Measurements from ENCODE around the gene RELA.
"Not testable (repeated sequence)": the region's sequence is repeated elsewhere in the genome, so short reads cannot be mapped to it uniquely, and the experiment has no call there.

Gene RELA

GRCh38 chr11:65646288-65646957 lies 16.3 kb downstream of the RELA start:
- Mint-ChIP-seq H3K27me3 (no peaks in the 10 kb centered on the region), H3K9me3 (no peaks in the 10 kb centered on the region), H3K36me3 (ENCODE audit: low read depth) (peaks cover 83% of the 10 kb centered on the region), H3K27ac (peak overlapping the region; percentile 75), H3K4me3 (no peak overlapping the region), H3K4me1 (ENCODE audit: low read depth) (peaks cover 34% of the 10 kb centered on the region)
- DNase-seq: no peak

GRCh38 chr11:65645710-65646109 lies 17.0 kb downstream of the RELA start:
- no peaks in the 10 kb centered on the region for H3K27me3 Mint-ChIP-seq
- H3K36me3 Mint-ChIP-seq (ENCODE audit: low read depth): peaks cover 82% of the 10 kb centered on the region
- H3K27ac Mint-ChIP-seq: peak overlapping the region; percentile 75
- H3K4me3 Mint-ChIP-seq: no peak overlapping the region
- peaks cover 32% of the 10 kb centered on the region for H3K4me1 Mint-ChIP-seq (ENCODE audit: low read depth)
- no peaks in the 10 kb centered on the region for H3K9me3 Mint-ChIP-seq
- no peak for DNase-seq

- no peaks in the 10 kb centered on the region for H3K27me3 Mint-ChIP-seq
- H3K27ac Mint-ChIP-seq: peak overlapping the region; percentile 91
- peaks cover 82% of the 10 kb centered on the region for H3K36me3 Mint-ChIP-seq (ENCODE audit: low read depth)
- H3K4me1 Mint-ChIP-seq (ENCODE audit: low read depth): peaks cover 40% of the 10 kb centered on the region
- no peak overlapping the region for H3K4me3 Mint-ChIP-seq
- DNase-seq: no peak
- no peaks in the 10 kb centered on the region for H3K9me3 Mint-ChIP-seq
These were observed 17.9 kb downstream of the RELA start for GRCh38 chr11:65644837-65645236.

- H3K36me3 Mint-ChIP-seq (ENCODE audit: low read depth): peaks cover 79% of the 10 kb centered on the region
- H3K4me1 Mint-ChIP-seq (ENCODE audit: low read depth): peaks cover 48% of the 10 kb centered on the region
- H3K4me3 Mint-ChIP-seq: peak overlapping the region; percentile 8
- H3K9me3 Mint-ChIP-seq: no peaks in the 10 kb centered on the region
- H3K27me3 Mint-ChIP-seq: no peaks in the 10 kb centered on the region
- H3K27ac Mint-ChIP-seq: peak overlapping the region; percentile 91
- DNase-seq: no peak
These were observed 18.7 kb downstream of the RELA start for GRCh38 chr11:65643971-65644370.

DNA sequence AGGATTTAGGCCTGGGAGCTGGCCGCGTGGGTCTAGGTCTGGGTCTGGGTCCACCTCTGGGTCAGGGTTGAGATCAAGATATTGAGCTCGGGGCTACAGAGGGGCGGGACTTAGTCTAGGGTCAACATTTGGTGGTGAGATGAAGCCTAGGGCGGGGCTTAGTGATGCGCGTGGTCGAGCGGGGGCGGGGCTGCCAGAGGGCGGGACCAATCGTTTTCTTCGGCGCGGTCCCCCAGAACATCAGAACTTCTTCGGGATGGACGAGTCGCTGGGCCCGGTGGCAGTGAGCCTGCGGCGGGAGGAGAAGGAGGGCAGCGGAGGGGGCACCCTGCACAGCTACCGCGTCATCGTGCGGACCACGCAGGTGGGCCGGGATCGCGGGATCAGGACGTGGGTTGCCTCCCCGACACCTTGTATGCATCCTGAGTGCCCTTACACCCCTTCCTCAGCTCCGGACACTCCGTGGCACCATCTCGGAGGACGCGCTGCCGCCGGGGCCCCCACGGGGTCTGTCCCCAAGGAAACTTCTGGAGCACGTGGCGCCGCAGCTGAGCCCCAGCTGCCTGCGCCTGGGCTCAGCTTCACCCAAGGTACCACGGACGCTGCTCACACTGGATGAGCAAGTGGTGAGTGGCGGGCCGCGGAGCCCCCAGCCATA lies 20.6 kb downstream of the RELA start:
- Mint-ChIP-seq H3K27ac (peak overlapping the region; percentile 89), H3K4me3 (peak overlapping the region; percentile 93), H3K9me3 (no peaks in the 10 kb centered on the region), H3K27me3 (no peaks in the 10 kb centered on the region), H3K36me3 (ENCODE audit: low read depth) (peaks cover 80% of the 10 kb centered on the region), H3K4me1 (ENCODE audit: low read depth) (peaks cover 58% of the 10 kb centered on the region)
- DNase-seq: no peak

DNA sequence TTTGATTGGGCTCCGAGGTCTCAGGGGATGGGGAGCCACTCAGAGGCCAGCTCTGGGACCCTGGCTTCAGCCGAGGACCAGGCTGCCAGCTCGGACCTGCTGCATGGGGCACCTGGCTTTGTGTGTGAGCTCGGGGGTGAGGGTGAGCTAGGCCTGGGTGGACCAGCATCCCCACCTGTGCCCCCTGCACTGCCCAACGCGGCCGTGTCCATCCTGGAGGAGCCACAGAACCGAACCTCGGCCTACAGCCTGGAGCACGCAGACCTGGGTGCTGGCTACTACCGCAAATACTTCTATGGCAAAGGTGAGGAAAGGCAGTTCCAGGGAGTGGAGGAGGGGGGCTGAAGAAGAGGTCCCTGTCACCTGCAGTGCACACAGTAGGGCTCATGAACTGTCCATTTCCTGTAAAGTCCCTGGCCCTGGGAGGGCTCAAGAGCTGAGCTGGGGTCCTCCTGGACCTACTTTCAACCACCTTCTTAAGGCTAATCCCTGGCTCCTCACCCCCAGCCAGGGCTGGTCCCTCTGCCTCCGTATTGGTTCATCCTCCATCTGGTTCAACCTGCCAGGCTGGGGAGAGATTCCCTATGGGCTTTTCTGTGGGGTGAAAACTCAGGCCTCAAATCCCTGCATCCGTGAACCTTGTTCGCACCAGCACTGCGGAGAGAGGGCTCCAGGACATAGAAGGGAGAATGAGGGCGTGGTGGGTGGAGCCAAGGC lies 21.3 kb downstream of the RELA start:
- Mint-ChIP-seq H3K27me3 (no peaks in the 10 kb centered on the region), H3K27ac (peak overlapping the region; percentile 89), H3K4me1 (ENCODE audit: low read depth) (peaks cover 63% of the 10 kb centered on the region), H3K4me3 (peak overlapping the region; percentile 93), H3K36me3 (ENCODE audit: low read depth) (peaks cover 86% of the 10 kb centered on the region), H3K9me3 (no peaks in the 10 kb centered on the region)
- no peak for DNase-seq

GRCh38 chr11:65640483-65641296 lies 22.0 kb downstream of the RELA start:
- Mint-ChIP-seq H3K27ac (peak overlapping the region; percentile 95), H3K9me3 (no peaks in the 10 kb centered on the region), H3K4me1 (ENCODE audit: low read depth) (peaks cover 63% of the 10 kb centered on the region), H3K27me3 (no peaks in the 10 kb centered on the region), H3K36me3 (ENCODE audit: low read depth) (peaks cover 87% of the 10 kb centered on the region), H3K4me3 (peak overlapping the region; percentile 93)
- DNase-seq: peak; percentile 65

DNA sequence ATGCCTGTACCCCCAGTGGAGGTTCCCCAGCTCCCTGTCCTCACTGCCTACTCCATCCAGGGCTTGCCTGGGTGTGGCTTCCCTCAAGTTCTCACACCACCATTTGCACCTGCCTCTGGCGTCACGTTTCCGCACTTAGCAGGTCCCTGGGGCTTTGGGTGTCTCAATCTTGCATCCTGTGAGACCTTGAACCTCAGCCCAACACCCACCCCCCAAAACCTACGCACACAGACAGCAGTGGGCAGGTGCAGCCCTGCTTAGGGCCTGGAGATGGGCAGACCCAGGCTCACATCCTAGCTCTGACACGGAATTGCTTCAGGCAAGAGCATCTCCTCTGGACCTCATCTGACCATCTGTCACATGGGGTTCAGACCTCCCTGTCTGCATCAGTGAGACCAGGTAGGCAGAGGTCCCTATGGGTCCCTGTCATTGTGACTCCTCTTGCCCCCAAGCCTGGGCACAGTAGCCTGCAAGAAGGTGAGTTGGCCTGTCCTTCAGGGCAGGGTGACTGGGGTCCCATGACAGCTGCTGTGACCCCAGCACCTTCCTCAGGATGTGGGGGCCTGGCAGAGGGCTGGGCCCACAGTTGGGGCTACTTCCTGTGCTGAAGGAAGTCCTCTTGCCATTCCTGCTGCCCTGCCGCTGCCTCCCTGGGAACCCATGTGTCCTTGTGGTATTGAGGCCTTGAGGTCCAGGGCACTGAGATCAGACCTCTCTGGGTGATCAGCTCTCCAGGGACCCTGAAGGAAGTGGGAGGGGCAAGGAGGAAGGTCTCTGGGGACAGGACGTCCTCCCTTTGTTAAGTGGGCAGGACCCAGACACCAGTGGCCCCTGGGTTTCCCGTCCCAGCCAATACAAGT lies 22.9 kb downstream of the RELA start:
- H3K36me3 Mint-ChIP-seq (ENCODE audit: low read depth): peaks cover 87% of the 10 kb centered on the region
- H3K9me3 Mint-ChIP-seq: no peaks in the 10 kb centered on the region
- peaks cover 63% of the 10 kb centered on the region for H3K4me1 Mint-ChIP-seq (ENCODE audit: low read depth)
- no peaks in the 10 kb centered on the region for H3K27me3 Mint-ChIP-seq
- peak; percentile 62 for DNase-seq
- H3K4me3 Mint-ChIP-seq: peak overlapping the region; percentile 93
- peak overlapping the region; percentile 95 for H3K27ac Mint-ChIP-seq

GRCh38 chr11:65639228-65639597 lies 23.5 kb downstream of the RELA start:
- Mint-ChIP-seq H3K36me3 (ENCODE audit: low read depth) (peaks cover 87% of the 10 kb centered on the region), H3K4me1 (ENCODE audit: low read depth) (peaks cover 58% of the 10 kb centered on the region)
- not testable (repeated sequence) for H3K27me3 Mint-ChIP-seq

DNA sequence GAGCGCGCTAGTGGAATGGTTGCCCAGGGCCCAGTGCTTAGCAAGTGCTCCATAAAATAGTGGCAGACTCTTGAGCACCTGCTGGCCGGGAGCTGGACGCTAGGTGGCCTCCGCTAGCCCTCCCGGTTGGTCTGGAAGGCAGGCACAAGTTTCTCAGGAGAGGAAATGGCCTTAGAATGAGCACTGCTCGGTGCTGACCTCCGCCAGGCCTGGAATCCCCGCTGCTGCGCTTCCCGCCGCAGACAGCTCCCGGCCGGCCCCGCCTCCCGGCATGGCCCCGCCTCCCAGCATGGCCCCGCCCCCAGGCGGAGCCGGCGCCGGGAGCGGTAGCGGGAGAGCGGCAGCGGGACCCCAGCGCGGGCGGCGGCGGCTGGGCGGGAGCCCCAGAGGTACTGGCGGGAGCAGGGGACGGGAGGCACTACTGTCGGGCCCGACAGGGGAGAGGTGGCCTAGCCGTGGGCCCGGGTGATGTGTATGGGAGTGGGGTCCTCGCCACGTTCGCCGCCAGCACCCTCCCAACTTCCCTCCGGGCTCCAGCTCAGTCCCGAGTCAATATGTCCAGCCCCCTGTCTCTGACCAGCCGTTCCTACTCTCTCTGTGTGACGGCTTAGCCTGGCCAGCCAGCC lies 24.8 kb downstream of the RELA start, which contains the start of gene SIPA1:
Gene SIPA1 (plus strand): TSS at position 308 of the 626 bp plus-strand sequence. CDS start 2,821 bp downstream, outside the sequence.
- Mint-ChIP-seq H3K4me1 (ENCODE audit: low read depth) (peaks cover 55% of the 10 kb centered on the region), H3K4me3 (peak within 1 kb of the TSS; percentile 93), H3K9me3 (no peaks in the 10 kb centered on the region), H3K36me3 (ENCODE audit: low read depth) (peaks cover 86% of the 10 kb centered on the region), H3K27ac (peak within 1 kb of the TSS; percentile 95), H3K27me3 (no peaks in the 10 kb centered on the region)
- peak; percentile 86 for DNase-seq

More at GRCh38 chr11:65639228-65639597, 23.5 kb downstream of the RELA start:
- not testable (repeated sequence) for DNase-seq, H3K9me3 Mint-ChIP-seq
- H3K27ac Mint-ChIP-seq: peak overlapping the region; percentile 95
- peak overlapping the region; percentile 93 for H3K4me3 Mint-ChIP-seq

DNA sequence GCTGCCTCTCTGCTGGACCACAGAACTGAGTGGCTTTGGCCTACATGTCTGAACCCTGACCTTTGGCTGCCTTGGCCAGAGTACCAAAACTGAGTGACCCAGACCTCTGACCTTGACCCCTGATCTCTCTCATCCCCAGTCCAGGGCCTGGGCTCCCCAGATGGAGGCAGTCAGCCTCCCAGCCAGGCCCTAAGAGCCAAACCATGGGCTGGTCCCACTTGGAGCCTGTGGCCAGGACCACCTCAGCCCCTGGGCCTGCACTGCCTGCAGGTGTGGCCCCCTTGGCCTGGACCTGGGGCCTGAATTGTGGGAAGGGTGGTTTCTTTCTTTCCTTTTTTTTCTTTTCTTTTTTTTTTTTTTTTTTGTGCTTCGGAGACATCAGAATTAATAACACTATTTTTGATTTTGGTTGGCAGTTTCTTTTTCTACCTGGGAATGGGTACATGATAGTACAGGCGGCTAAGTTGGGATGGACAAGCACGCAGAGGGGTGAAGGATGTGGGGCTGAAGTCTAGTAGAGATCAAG lies 25.6 kb downstream of the RELA start:
- H3K9me3 Mint-ChIP-seq: no peaks in the 10 kb centered on the region
- DNase-seq: no peak

DNA sequence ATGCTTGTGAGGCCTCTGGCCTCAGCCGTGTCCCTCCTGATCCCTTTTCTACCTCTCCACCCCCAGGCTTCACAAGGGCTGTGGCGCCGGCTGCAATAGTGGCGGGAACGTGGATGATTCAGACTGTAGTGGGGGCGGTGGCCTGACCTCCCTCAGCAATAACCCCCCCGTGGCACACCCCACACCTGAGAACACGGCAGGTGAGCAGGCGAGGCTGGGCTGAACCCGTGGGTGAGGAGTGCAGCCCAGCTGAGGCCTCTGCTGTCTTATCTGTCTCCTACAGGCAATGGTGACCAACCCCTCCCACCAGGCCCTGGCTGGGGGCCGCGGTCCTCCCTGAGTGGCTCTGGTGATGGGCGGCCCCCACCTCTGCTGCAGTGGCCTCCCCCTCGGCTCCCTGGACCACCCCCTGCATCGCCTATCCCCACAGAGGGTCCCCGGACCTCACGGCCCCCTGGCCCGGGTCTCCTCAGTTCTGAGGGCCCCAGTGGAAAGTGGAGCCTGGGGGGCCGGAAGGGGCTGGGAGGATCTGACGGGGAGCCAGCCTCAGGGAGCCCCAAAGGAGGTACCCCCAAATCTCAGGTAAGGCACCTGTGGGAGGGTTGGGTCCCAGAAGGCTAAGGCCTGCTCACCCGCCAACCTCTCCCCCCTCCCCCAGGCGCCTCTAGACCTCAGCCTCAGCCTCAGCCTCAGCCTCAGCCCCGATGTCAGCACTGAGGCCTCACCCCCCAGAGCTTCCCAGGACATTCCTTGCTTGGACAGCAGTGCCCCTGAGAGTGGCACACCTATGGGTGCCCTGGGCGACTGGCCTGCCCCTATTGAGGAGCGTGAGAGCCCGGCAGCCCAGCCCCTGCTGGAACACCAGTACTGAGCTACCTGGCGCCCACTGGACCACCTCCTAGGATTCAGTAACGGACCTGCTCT lies 26.3 kb downstream of the RELA start:
- peak overlapping the region; percentile 93 for H3K4me3 Mint-ChIP-seq
- H3K27me3 Mint-ChIP-seq: no peaks in the 10 kb centered on the region
- peaks cover 87% of the 10 kb centered on the region for H3K36me3 Mint-ChIP-seq (ENCODE audit: low read depth)
- H3K4me1 Mint-ChIP-seq (ENCODE audit: low read depth): peaks cover 48% of the 10 kb centered on the region
- DNase-seq: no peak
- H3K27ac Mint-ChIP-seq: peak overlapping the region; percentile 89
- no peaks in the 10 kb centered on the region for H3K9me3 Mint-ChIP-seq

More for the DNA sequence above, 25.6 kb downstream of the RELA start:
- Mint-ChIP-seq H3K4me1 (ENCODE audit: low read depth) (peaks cover 53% of the 10 kb centered on the region), H3K4me3 (peak overlapping the region; percentile 93), H3K27ac (peak overlapping the region; percentile 89), H3K27me3 (no peaks in the 10 kb centered on the region), H3K36me3 (ENCODE audit: low read depth) (peaks cover 88% of the 10 kb centered on the region)
